GM21390 (cell line): ENCODE data around the gene PSMB5.

Source experiments
- ATAC-seq: cut with Tn5 transposase; IDR thresholded peaks from one replicate; pipeline ENCODE4 v1.9.1; 2021; ENCODE audit not compliant: unreplicated experiment

The PSMB5 gene

DNA sequence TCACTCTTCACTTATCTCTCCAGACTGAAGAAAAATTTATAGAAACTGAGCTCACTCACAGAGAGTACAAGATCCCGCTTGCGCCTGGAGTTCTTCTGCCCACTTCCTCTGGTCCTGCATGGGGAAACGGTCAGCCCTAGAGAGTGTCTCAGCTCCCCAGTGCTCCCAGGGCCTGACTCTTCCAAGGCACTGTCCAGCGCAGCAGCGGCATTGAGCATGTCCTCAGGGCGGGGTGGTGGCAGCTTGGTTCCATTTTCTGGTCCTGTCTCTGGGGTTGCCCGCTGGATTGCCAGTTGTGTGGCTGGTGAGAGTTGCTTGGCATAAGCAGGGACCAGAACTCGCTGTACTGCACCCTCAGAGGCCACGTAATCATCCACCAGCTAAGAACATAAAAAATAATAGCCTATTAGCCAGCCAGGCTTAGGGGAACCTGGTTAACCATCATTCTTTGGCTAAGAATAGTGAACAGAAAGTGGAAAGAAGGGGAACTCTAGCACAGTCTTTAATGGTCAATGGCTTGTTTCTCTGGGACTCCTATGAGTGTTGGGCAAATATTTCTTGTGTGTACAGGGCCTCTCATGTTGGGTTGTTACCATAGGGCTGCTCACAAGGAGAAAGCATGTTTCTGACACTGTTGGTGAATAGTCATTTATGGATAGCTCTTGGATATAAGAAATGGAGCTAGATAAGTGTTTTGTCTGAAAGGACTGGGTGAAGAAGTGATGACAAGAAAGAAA lies 38.6 kb downstream of the PSMB5 start:
- no peak for ATAC-seq

DNA sequence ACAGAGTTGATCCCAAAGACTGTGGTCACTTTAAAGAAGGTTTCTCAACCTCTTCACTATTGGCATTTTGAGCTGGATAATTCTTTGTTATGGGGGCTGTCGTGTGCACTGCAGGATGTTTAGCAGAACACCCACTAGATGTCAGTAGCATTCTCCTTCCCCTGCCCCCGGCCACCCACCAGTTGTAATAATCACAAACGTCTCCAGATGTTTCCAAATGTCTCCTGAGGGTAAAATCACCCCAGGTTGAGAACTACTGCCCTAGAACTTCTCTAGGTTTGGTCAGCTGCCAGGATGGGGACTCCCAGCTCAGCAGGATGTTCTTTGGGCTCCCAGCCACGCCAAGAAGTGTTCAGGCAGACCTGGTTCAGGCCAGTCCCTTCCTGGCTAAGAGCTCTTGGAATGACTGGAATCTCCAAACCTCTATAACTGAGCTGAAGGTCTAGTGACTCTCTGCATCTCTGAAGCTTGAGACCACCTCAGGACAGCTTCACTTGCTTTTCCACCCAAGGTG lies 39.9 kb downstream of the PSMB5 start:
- ATAC-seq: no peak

DNA sequence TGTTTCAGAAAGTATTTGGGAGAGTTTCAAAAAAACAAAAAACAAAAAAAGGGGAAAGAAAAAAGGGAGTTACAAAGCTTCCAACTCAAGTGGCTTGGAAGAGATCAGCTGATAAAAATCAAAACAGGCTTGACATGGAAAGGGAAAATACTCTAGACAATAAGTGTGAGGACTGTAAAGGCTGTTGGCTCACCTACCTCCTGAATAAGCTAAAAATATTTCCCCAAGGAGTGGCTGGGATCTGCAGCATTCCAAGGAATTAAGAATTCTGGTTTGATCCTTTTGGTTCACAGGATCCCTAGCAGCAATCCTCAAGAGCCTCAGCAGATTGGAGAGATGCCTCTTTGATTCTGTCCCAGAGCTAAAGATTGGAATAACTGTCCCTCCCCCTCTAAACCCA lies 41.2 kb downstream of the PSMB5 start:
- no peak for ATAC-seq

DNA sequence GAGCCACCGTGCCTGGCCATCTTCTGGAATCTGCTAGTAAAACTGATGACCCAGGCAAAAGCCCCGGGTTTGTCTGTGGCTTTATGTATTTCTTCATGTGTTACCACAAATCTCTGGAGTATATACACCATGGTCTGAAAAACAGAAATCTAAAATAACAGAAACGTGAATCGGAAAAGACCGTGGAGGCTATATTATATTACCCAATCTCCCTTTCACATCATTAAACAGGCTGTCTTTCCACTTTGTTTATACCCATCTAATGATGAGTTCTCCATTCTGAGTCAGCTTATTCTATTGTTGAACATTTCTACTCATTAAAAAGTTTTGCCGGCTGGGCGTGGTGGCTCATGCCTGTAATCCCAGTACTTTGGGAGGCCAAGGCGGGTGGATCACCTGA lies 42.8 kb downstream of the PSMB5 start:
- no peak for ATAC-seq

DNA sequence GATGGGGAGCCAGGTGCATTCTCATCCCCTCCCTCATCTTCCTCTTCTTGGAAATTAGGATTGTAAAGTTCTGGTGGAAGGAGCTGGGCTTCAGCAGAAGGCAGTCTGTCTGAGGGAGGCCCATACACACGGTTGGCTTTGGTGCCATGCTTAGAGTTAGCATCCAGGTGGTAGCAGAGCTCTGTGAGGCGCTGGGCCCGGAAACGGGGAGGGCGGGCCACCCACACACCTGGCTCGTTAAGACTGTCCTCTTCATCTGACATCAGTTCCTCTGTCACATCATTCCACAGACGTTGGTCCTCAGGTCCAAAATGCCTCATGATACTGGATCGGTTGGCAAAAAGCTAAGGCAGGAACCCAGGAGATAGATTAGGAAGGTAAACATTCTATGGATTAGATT lies 47.4 kb downstream of the PSMB5 start:
- no peak for ATAC-seq

DNA sequence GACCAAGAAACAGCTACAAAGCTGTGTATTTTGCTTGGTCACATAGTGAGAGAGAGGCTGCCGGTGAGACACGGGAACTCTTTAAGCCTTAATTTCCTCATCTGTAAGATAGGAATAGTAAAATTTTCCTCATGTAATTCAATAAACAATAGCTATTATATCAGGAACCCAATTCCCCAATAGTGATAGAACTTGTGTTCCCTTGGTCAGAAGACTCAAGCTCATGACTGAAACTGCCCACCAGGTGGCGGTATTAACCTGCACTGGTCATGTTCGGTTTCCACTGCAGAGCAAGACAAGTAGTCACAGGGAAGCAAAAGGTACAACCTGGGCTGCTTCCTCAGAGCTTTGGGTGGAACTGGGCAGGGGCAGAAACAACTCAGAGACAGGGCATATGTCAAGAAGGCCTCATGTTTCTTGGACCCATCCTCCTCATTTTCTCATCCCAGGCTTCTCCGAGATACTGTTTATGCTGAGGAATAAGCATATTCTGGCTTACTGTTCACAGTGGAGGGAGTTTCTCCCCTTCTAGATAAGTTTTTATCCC lies 48.1 kb downstream of the PSMB5 start:
- ATAC-seq: no peak

DNA sequence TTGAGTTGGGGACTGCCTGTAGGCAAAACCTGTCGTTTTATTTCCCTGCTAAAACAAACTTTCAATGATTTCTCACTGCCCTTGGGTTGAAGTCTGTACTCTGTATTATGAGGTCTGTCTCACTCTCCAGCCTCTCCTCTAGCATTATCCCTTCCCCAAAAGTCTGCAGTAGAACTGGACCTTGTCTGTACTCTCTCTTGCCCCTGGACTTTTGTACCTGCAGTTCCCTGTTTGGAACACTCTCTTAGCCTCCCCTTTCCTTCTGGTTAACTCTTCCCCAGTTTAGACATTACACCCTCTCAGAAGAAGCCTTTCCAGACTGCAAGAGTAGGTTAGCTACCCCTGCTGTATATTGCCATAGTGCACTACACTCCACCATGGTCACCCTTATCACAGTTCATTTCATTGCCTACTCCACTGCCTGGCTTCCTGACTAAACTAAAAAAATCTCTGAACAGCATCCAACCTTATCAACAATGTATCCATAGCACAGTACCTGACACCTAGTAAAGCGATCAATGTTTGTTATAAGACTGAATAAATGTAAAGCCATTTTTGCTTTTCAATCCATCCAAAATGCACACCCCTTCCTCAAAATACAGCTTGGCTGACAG lies 48.7 kb downstream of the PSMB5 start:
- no peak for ATAC-seq

DNA sequence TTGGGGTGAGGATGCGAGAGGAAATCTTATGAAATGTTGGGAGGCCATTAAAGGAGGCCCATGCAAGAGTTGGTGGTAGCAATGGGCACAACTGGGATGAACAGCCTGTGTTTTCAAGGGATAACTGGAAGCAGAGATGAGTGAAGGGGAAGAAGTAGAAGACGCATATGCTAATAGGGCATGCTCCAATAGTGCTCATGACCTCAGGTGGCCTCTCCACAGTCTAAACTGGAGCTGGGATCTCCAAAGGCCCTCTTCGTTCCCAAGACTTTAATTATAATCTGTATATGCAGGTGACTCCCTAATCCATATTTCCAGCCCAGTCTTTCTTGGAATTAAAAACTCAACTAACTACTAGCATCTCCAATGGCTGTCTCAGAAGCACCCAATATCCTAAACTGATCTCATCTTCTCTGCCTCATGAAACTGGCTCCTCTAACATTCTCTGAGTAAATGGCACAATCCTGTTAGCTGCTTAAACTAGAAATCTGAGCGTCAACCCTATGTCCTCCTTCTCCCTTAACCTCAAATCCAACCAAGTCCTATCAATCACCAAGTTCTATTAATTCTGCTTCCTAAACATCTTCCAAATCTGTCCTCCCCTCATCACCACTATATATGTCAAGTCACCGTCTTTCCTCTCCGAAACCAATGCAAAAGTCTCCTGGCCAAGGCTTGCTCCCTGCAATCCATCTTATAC lies 49.6 kb downstream of the PSMB5 start:
- ATAC-seq: no peak

DNA sequence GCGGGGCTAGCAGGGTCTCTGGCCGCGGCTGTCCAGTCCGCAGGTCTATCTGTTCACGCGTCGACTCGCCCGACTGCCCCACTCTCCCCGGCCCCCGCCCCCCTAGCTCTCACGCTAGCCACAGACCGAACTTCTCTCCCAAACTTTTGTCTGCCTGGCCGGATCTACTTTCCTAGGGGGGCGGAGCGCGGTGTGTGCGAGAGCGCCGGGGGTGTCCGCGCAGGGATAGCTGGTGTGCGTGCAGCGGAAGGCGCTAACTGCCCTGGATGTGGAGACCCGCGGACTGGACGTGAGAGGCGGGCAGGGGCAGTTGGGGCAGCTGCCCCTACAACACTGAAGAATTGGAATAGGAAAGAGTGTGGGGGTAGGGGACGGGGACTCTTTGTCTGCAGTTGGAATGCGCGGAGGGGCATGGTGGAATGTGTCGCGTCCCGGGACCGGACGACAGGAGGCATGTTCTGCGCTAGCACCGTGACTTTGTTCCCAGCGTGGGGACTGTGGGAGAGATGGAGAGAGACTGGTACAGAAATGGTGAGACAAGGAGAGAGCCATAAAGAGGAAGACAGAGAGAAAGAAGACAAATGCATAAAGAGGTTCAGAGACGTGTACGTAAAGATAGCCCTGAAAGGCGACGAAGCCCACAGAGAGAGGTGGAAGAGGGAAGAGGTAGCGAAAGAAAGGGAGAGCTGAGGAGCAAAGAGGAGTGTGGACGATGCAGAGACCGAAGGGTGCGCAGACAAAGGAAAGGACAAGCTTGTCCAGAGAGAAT lies 52.0 kb downstream of the PSMB5 start, which contains the start of gene AJUBA:
Gene AJUBA (minus strand): TSS at position 75 of the 769 bp plus-strand sequence. CDS start 285 bp downstream, outside the sequence.
- no peak for ATAC-seq

DNA sequence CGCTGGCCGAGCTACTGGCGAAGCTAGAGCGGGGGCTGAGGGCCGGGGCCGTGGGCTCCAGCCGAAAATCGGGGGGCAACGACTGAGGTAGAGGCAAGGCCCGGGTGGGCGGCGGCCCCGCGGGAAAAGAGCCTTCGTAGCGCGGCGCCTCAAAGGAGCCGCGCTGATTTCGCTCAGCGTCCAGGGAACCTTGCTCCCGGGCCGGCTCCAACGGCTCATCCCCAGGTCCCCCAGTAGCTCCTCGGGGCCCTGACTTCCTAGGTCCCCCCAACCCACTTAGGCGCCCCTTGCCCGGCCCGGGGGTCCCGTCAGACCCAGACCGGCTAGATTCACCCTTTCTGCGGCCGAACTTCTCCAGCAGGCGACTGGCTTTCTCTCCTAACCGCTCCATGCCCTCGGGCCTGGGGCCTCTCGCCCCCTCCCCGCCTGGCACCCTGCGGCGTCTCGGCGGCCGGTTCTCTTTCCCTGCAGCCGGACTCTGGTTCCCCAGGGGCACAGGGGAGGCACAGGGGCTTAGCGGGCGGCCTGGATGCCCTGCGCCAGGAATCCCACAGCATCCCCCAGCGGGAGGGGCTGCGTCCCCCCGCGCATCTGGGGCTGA lies 52.7 kb downstream of the PSMB5 start:
- ATAC-seq: no peak

DNA sequence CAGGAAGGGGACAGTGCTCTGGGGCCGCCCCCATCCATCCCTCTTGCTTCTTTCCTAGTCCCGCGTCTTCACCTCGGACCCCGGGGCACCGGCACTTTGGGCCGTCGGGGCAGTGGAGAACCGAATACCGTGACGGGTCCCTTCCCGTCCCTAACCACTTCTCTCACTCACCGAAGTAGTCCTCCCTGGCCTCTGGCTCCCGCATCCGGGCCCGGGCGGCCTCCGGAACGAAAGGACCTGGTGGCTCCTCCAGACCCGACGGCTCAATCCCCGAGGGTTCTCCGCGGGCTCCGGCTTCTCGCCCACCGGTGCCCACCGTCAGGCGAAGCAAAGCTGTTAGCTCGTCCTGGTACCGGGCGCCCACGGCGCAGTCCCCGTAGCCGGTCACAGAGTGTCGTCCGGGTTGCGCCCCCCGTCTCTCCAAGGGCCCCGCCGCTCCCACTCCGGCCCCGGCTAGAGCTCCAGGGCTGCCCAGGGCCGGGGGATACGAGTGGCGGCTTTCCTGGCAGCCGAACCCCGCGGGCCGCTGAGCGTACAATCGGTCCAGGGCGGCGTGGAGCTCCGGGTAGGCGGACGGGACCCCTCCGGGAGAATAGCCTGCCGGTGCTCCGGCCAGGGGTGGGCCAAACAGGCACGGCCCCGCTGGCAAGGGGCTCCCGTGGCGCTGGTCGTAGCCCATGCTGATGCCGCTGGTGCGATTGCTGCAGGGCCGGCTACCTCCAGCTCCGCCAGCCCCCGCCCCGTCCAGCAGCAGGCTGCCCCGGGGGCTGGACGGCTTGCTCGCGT lies 53.4 kb downstream of the PSMB5 start:
- ATAC-seq: no peak

DNA sequence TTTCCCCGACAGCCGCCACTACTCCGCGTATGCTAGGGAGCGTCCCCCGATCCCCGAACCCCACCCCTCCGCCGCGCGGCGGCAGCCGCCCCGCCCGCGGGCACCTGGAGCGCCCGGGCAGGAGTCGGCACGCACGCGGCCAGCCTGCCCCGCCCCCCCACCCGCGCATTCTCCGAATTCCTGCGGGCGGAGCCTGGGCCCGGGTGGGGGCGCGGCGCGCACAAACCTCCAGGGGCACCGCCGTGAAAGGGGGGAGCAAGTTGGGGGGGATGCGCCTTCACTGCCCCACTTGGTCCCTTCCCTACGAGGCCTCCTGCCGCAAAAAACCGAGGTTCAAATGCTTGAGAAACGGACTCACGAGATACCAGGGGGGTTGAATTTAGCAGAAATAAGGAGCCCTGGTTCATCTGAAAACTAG lies 54.0 kb downstream of the PSMB5 start:
- no peak for ATAC-seq

DNA sequence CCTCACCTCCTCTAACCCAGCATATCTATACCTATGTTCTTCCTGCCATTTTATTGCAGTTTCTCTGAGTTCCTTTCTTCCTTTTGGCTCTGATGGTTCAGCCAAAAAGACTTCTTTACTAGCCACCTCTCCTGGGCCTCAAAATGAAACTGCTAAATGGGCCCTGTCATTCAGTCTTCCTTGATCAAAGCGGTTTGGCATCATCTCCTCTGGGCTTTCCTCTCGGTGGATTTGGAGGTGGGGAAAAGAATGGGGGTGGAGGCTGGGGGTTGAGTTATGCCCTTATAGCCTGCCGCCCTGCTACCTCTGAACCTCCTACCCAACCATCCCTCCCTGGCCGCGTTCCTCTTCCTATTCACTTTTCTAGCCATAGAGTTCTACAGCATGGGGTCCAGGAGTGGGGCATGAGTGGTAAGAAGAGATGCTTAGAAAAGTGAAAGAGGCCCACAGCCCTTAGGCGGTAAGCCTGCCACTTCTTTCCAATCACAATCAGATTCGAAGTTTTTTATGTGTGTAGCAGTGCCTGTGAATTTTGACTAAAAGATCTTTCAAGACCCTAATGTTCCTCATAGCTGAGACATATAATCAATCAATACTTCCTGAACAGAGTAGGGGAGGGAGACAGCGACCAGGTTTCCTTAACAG lies 54.8 kb downstream of the PSMB5 start:
- ATAC-seq: no peak

DNA sequence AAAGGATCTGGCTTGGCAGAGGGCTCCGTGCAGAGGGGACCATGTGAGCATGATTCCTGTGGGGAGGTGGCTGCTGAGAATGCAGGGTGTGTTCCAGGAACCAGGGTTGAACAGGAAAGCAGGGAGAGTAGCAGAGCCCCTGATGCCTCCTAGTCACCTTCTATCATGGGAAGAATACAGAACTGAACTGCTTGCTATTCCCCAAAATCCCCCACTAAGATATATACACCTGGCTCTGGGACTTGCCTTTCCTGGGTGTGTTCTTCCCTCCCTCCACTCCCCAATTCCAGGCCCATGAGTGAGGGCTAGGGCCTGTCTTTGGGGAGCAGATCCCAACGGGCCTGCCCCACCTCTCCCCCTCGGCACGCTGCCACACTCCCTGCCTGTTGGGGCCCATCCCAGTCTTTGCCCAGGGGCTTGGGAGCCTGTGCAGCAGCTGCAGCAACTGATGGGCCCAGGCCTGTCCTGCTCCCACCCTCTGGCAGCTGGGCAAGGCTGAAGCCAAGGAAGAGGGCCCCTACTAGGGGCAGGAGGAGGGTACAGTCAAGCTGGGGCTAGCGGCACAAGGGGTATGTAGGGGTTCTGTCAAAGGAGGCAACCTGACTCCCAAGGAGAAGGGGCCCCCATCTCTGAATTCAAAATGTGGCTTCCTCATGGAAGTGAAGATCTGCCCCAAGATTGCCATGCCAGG lies 55.6 kb downstream of the PSMB5 start:
- no peak for ATAC-seq

DNA sequence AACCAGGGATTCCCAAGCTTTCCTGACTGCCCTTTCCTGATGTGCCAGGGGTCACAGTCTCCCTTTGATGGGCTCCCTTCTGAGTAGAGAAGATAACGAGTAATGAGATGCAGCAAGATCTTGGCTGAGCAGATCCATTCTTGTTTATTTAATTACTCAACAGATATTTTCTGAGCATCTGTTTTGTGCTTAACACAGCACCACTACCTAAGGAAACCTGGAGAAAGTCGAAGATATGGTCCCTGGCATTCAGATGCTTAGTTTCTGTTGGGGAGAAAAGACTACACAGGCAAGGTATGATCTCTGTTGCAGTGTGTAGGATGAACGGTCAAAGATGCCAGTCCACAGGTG lies 56.2 kb downstream of the PSMB5 start:
- ATAC-seq: no peak

DNA sequence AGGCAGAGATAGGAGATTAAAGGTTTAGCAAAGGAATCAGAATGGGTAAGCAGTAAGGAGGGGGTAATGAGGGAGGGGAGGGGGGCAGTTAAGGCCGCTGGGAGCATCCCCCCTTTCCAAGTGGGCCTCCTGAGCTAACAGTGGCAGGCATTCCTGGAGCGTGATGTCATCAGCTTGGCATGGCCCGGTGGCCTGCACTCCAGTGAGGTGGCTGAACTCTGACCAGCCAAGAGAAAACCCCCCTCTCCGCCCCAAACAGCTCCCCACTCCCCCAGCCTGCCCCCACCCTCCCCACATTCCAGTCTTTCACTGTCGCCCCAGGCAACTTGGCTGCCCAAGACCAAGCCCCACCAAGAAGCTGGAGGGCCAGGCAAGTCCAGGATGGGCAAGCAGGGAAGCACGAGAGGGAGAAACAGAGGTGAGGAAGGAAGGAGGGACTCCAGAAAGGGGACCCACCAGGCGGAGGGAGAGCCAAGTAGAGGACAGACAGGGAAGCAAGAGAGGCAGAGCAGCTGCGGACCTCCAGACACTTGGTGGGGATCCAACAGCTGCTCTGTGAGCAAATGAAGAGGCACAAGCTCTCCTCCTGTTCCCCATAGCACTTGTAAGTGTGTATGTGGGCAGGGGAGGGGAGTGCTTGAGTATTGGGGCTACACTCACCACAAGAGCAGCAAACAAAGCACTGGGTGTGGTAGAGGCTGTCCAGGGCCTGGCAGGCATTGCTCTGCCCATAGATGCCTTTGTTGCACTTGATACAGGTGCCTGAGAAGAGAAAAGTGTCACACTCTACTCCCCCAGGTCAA lies 56.8 kb downstream of the PSMB5 start:
- ATAC-seq: no peak

DNA sequence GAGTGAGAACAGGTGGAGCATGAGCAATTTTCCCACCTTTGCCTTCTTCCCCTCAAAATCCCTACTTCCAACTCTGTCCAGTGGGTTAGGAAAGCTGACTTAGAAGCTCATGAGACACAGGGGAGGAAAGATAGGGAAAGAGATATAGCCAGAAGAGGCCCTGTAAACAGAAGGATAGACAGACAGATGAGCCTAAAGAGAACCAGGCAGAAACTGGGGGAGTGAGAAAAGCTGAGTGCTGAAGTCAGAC lies 57.3 kb downstream of the PSMB5 start:
- no peak for ATAC-seq
